Activated effector memory CD4-positive, alpha-beta T cell treated with Interleukin-2 at 50 U/mL for 16 hours (primary cell): ENCODE measurements around the gene SMIM35.
"Not testable (repeated sequence)": the region's sequence is repeated elsewhere in the genome, so short reads cannot be mapped to it uniquely, and the experiment has no call there.

Experiments
- DNase-seq: peaks from one replicate; pipeline ENCODE4 v3.0.0-alpha.2; 2020

The SMIM35 gene

DNA sequence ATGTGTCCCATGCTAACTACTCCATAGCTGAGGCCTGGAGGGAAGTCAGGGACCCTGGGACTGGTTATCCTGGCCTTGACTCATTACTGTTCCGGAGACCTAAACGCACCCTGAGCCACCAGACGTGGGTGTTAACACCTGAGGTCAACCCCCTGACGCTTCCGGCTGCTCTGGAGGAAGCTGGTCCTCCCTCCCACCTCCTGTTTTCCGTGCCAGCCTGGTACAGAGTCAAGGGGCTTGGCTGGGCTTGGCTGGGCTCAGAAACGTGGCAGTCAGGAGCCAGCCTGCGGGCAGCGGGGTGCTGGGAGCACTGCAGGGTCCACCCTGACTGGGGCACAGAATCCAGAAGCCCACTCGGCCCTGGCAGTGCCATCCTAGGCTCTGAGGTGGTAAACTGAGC lies 7.3 kb downstream of the SMIM35 start:
- peak; percentile 8 for DNase-seq

- DNase-seq = no peak
These were observed 7.8 kb downstream of the SMIM35 start for GRCh38 chr11:118078911-118079411.

GRCh38 chr11:118076754-118077281 lies 9.9 kb downstream of the SMIM35 start, which contains the start of gene TMPRSS4:
TMPRSS4 (plus strand) TSS chr11:118077078; CDS start chr11:118077303, 225 bp downstream.
- DNase-seq = no peak

GRCh38 chr11:118074785-118075184 lies 12.0 kb downstream of the SMIM35 start:
- no peak for DNase-seq

- no peak for DNase-seq
These were observed 12.6 kb downstream of the SMIM35 start for GRCh38 chr11:118074091-118074685.

DNA sequence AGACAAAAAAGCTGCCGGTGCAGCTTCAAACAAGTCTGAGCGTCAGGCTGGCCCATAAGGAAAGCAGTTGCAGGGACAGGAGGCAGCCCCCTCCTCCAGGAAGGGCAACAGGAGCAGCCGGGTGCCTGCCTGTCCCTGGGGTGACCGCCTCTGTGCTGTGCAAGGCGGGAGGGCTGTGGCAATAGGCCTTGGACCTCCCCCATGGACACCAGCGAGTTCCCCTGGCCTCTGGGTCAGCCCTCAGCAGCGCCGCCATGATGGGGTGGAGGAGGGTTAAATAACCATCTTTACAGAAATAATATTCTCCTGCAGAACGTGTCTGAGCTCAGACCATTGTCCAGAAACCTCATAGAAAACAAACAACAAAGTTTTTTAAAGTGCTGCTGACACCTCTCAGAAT lies 13.2 kb downstream of the SMIM35 start:
- DNase-seq = no peak

DNA sequence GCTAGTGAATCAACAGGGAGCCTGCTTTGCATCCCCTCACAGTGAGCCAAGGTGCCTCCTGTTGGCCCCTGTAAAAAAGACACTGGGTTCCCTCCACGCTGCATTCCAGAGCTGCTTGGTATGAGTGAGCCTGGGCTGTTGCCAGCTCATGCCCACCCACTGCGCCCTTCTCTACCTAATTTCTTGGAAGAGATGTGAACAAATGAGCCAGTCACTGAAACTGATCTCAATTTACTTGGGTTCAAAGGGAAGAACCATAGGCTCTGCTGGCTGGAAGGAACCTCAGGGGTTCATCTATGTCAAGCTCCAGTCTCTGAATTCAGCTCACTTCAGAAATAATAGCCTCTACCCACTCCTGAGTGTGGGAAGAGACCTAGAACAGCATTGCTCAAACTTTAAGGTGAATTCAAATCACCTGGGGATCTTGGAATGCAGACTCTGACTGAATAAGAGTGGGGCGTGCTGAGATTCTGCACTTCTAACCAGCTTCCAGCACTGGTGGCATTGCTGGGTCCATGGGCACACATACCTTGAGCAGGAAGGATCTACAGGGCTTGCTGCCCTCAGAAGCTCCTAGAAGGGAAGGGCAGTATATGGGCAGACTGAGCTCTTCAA lies 15.2 kb downstream of the SMIM35 start:
- no peak for DNase-seq

- DNase-seq = no peak
These were observed 17.7 kb downstream of the SMIM35 start for GRCh38 chr11:118068945-118069612.

GRCh38 chr11:118068206-118068944 lies 18.4 kb downstream of the SMIM35 start:
- DNase-seq = no peak

GRCh38 chr11:118067006-118067405 lies 19.8 kb downstream of the SMIM35 start:
- DNase-seq = no peak

DNA sequence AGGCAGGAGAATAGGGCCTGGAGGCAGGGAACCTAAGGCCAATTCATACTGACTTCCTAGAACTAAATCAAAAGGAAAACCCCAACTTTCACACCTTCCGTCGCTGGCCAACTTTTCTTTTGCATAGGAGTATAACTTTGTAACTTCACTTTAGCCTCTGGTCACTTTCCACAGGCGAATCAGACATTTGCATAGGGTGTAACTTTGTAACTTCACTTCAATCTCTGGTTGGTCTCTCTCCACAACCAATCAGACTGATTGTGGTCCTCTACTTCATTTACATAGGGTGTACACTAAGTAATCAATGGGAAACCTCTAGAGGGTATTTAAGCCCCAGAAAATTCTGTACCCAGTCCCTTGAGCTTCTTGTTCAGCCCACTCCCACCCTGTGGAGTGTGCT lies 21.4 kb downstream of the SMIM35 start:
- no peak for DNase-seq

GRCh38 chr11:118064956-118065355 lies 21.8 kb downstream of the SMIM35 start:
- DNase-seq = no peak

DNA sequence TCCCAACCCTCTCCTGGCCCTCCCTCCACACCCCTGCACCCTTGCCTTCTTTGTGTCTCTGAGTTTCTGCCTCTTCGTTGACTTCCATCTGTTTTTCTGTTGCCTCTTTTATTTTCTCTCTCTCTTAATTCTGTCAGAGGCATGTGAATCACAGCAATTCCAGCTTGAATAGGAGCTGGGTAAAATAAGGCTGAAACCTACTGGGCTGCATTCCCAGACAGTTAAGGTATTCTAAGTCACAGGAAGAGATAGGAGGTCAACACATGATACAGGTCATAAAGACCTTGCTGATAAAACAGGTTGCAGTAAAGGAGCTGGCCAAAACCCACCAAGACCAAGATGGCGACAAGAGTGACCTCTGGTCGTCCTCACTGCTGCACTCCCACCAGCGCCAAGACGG lies 24.1 kb downstream of the SMIM35 start:
- DNase-seq = not testable (repeated sequence)

DNA sequence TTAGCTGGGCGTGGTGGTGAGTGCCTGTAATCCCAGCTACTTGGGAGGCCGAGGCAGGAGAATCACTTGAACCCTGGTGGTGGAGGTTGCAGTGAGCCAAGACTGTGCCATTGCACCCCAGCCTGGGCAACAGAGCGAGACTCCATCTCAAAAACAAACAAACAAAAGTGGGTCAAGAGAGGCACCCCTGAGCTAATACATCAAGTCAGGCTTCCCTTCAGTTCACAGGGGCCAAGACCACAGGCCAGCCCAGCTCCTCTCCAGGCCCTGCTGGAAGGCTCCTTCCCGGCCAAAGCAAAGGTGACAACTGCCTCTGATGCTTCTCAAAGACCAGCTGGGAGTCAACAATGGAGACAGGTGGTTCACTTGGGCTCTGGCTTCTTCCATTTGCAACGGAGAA lies 24.6 kb downstream of the SMIM35 start:
- not testable (repeated sequence) for DNase-seq

GRCh38 chr11:118061586-118062125 lies 25.1 kb downstream of the SMIM35 start:
- no peak for DNase-seq

GRCh38 chr11:118060869-118061268 lies 25.9 kb downstream of the SMIM35 start:
- DNase-seq = no peak

DNA sequence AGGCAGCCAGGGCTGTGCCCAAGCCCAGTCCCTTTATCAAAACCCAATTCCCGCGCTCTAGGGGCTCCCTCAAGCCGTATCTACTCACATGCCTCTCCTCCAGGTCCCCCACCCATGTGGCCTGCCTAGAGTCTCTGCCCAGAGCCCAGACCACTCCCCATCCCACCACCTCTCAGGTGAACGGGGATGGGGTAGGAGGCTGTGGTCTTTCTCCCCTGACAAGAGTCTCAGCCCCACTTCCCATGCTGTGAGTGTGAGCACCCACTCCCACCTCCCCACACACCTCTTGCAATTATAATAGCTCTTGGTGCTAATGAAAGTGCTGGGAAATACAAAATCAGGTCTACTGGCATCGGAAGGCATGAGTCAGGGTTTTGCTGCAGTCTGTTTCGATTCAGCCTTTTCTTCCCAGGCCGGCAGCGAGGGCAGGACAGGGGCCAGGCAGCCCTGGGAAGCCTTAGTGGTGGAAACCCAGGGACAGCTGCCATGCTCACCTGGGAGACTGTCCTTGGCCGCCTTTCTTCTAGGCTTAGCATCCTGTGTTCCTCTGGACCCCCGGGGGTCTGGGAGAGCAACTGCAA lies 26.6 kb downstream of the SMIM35 start:
- no peak for DNase-seq

DNA sequence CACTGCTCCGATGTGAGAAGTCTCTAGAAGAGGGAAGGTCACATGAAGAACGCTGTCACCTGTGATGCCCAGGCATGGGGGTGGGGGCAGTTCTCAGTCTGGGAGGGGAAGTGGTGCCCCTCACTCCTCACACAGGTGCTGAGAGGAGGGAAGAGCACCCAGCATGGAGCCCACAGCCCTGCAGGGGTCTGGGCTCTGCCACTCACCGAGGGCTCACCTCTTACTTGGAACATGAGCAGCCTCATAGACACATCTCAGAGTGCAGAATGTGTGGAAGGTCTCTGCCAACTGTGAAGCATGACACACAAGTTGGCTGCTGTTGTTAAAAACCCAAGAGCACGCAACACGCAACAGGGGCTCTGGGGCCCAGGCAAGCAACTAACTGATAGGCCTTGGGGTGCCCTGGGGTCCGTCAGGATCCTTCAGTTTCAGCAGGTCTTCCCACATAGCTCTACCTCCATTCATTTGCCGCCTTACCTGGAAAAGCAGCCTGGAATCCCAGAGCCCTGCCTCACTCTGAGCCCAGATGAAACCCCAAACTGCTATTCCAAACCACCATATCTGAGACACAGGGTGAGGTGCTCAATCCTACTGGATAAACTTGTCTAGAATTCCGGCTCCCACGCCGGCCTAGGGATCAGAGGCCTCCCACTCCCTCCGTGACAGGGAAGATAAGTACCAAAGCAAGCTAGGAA lies 27.4 kb downstream of the SMIM35 start:
- no peak for DNase-seq

- DNase-seq = no peak
These were observed 28.2 kb downstream of the SMIM35 start for GRCh38 chr11:118058311-118059245.
